ENCODE results near the gene PAPLN.

PAPLN gene

GRCh38 chr14:73262427-73263183 is 25.3 kb downstream of the PAPLN start:
- no peak for DNase-seq

GRCh38 chr14:73263606-73264005 is 26.3 kb downstream of the PAPLN start:
- no peak for DNase-seq

GRCh38 chr14:73264080-73264884 is 27.0 kb downstream of the PAPLN start:
- DNase-seq, result no peak

- no peak for DNase-seq
Observed at GRCh38 chr14:73264885-73265720, 27.8 kb downstream of the PAPLN start.

- no peak for DNase-seq
Observed at GRCh38 chr14:73265721-73266046, 28.4 kb downstream of the PAPLN start.

- no peak for DNase-seq
Observed at GRCh38 chr14:73266317-73266716, 29.0 kb downstream of the PAPLN start.

- DNase-seq, result no peak
Observed at GRCh38 chr14:73267474-73267873, 30.2 kb downstream of the PAPLN start.

GRCh38 chr14:73269729-73270531 is 32.6 kb downstream of the PAPLN start:
- no peak for DNase-seq

- DNase-seq, result no peak
Observed at GRCh38 chr14:73272393-73272792, 35.1 kb downstream of the PAPLN start.

- DNase-seq, result no peak
Observed at GRCh38 chr14:73273799-73274198, 36.5 kb downstream of the PAPLN start.

GRCh38 chr14:73276836-73277235 is 39.5 kb downstream of the PAPLN start:
- DNase-seq, result no peak

GRCh38 chr14:73277376-73277775 is 40.1 kb downstream of the PAPLN start:
- no peak for DNase-seq

GRCh38 chr14:73280903-73281302 is 43.6 kb downstream of the PAPLN start:
- DNase-seq, result no peak

GRCh38 chr14:73283608-73284379 is 46.5 kb downstream of the PAPLN start:
- no peak for DNase-seq

GRCh38 chr14:73285979-73286378 is 48.7 kb downstream of the PAPLN start:
- DNase-seq, result no peak

GRCh38 chr14:73286598-73286997 is 49.3 kb downstream of the PAPLN start:
- no peak for DNase-seq

- no peak for DNase-seq
Observed at GRCh38 chr14:73287071-73287470, 49.8 kb downstream of the PAPLN start.

- DNase-seq, result no peak
Observed at GRCh38 chr14:73289308-73289707, 52.0 kb downstream of the PAPLN start.

GRCh38 chr14:73289729-73290128 is 52.4 kb downstream of the PAPLN start:
- no peak for DNase-seq

GRCh38 chr14:73290279-73290678 is 53.0 kb downstream of the PAPLN start:
- no peak for DNase-seq

Data from COR-L47 (cell line).